ENCODE data around the gene ZNF879. TPM values are rescaled to one million over a fixed set of nuclear protein-coding genes. Genes with fewer than 3 reads are reported as not detected.

Gene ZNF879
- total RNA-seq, 1 experiment from 2014 or later: not detected

DNA sequence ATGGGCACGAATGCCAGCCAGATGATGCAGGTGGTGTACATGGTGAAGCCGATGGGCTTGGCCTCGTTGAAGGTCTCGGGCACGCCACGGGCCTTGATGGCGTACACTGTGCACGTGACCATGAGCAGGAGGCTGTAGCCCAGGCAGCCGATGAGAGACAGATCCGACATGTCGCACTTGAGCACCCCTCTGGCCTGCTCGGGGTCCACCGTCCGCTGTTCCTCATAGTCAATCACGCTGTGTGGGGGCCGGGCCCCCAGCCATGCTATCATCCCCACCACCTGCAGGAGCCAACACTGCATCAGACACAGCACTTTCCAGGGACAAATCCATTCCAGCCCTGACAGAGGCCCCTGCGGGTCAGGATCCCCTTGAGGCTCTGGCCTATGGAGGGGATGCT is 40.7 kb upstream of the ZNF879 start:
- H3K9me2 ChIP-seq (ENCODE audit: insufficient read depth): no peaks in the 10 kb centered on the region
- H3K27me3 ChIP-seq (ENCODE audit: insufficient read depth, low read length): no peaks in the 10 kb centered on the region
- no peak overlapping the region for H3K9ac ChIP-seq (ENCODE audit: low read length)
- no peaks in the 10 kb centered on the region for H3K36me3 ChIP-seq (ENCODE audit: control insufficient read depth in 1 of 2, insufficient read depth in 2 of 2, low read length in 2 of 2)
- intact Hi-C loops (cut with micrococcal nuclease): no loop called here
- ChIA-PET POLR2A (no interaction called here), RAD21 (ENCODE audit: low non-redundant PET in 1 of 2, low total read pairs in 2 of 2, uncharacterized antibody in 2 of 2, unreplicated experiment in 2 of 2) (no interaction called here), CTCF (no interaction called here)
- H3K9me3 ChIP-seq (ENCODE audit: control insufficient read depth in 1 of 2, insufficient read depth in 1 of 2, low read depth in 1 of 2, low read length in 2 of 2): peaks cover 4 to 7% of the 10 kb centered on the region in 2 experiments; a peak in 2 of 4 replicates
- no peak overlapping the region for H2AFZ ChIP-seq (ENCODE audit: low read depth, low read length, poor library complexity, severe bottlenecking)
- no peaks in the 10 kb centered on the region for H4K20me1 ChIP-seq (ENCODE audit: insufficient read depth)
- TF ChIP-seq CEBPB (IDR thresholded peaks at IDR 0.05; ENCODE audit: low read depth) (no peak), SIN3A (IDR thresholded peaks at IDR 0.05; ENCODE audit: low read depth) (no peak), RAD21 (IDR thresholded peaks at IDR 0.05; ENCODE audit: low read depth) (no peak), POLR2A (IDR thresholded peaks at IDR 0.05; ENCODE audit: borderline replicate concordance, extremely low read depth, insufficient read depth, insufficient read length) (no peak), JUND (IDR thresholded peaks at IDR 0.05) (no peak), CBX3 (IDR thresholded peaks at IDR 0.05; ENCODE audit: low read depth) (no peak), TCF7L2 (IDR thresholded peaks at IDR 0.05; ENCODE audit: borderline replicate concordance, extremely low read depth, insufficient read depth, insufficient read length) (no peak), POLR2AphosphoS5 (IDR thresholded peaks at IDR 0.05; ENCODE audit: low read depth, low read length) (no peak), EZH2 (IDR thresholded peaks at IDR 0.05) (no peak), EZH2phosphoT487 (IDR thresholded peaks at IDR 0.05; ENCODE audit: borderline replicate concordance) (no peak), ZFX (IDR thresholded peaks at IDR 0.05) (no peak), ELF1 (IDR thresholded peaks at IDR 0.05; ENCODE audit: borderline replicate concordance, low read depth) (no peak), SRF (IDR thresholded peaks at IDR 0.05; ENCODE audit: low read depth) (no peak), EGR1 (IDR thresholded peaks at IDR 0.05; ENCODE audit: low read depth) (no peak)
- TF ChIP-seq, protein P1, sequence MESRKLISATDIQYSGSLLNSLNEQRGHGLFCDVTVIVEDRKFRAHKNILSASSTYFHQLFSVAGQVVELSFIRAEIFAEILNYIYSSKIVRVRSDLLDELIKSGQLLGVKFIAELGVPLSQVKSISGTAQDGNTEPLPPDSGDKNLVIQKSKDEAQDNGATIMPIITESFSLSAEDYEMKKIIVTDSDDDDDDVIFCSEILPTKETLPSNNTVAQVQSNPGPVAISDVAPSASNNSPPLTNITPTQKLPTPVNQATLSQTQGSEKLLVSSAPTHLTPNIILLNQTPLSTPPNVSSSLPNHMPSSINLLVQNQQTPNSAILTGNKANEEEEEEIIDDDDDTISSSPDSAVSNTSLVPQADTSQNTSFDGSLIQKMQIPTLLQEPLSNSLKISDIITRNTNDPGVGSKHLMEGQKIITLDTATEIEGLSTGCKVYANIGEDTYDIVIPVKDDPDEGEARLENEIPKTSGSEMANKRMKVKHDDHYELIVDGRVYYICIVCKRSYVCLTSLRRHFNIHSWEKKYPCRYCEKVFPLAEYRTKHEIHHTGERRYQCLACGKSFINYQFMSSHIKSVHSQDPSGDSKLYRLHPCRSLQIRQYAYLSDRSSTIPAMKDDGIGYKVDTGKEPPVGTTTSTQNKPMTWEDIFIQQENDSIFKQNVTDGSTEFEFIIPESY (IDR thresholded peaks at IDR 0.05; ENCODE audit: extremely low read depth, insufficient replicate concordance, low read length): no peak
- TF ChIP-seq, protein P2, sequence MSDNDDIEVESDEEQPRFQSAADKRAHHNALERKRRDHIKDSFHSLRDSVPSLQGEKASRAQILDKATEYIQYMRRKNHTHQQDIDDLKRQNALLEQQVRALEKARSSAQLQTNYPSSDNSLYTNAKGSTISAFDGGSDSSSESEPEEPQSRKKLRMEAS (IDR thresholded peaks at IDR 0.05): no peak
- TF ChIP-seq, protein P3, sequence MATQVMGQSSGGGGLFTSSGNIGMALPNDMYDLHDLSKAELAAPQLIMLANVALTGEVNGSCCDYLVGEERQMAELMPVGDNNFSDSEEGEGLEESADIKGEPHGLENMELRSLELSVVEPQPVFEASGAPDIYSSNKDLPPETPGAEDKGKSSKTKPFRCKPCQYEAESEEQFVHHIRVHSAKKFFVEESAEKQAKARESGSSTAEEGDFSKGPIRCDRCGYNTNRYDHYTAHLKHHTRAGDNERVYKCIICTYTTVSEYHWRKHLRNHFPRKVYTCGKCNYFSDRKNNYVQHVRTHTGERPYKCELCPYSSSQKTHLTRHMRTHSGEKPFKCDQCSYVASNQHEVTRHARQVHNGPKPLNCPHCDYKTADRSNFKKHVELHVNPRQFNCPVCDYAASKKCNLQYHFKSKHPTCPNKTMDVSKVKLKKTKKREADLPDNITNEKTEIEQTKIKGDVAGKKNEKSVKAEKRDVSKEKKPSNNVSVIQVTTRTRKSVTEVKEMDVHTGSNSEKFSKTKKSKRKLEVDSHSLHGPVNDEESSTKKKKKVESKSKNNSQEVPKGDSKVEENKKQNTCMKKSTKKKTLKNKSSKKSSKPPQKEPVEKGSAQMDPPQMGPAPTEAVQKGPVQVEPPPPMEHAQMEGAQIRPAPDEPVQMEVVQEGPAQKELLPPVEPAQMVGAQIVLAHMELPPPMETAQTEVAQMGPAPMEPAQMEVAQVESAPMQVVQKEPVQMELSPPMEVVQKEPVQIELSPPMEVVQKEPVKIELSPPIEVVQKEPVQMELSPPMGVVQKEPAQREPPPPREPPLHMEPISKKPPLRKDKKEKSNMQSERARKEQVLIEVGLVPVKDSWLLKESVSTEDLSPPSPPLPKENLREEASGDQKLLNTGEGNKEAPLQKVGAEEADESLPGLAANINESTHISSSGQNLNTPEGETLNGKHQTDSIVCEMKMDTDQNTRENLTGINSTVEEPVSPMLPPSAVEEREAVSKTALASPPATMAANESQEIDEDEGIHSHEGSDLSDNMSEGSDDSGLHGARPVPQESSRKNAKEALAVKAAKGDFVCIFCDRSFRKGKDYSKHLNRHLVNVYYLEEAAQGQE (IDR thresholded peaks at IDR 0.05; ENCODE audit: low read depth): no peak
- H3K4me1 ChIP-seq (ENCODE audit: control insufficient read depth in 1 of 2, insufficient read depth in 2 of 2, low read length in 2 of 2): no peaks in the 10 kb centered on the region
- ATAC-seq: no peak
- no peak overlapping the region for H3K4me2 ChIP-seq (ENCODE audit: low read length)
- H3K4me3 ChIP-seq (replicated peaks in 1 of 2; ENCODE audit: low read depth in 1 of 2, low read length in 2 of 2): no peak overlapping the region
- no peaks in the 10 kb centered on the region for H3K79me2 ChIP-seq (ENCODE audit: insufficient read depth, low read length)
- BruUV-seq (replicated peaks): no TSS peak
- H3K27ac ChIP-seq (ENCODE audit: low read depth, low read length): no peak overlapping the region
- DNase-seq (ENCODE audit: low read depth, low spot score): no peak
